GM12891 (cell line): ENCODE results near the gene ARHGAP26.

Experiments used
- POLR2A ChIP-seq: IDR thresholded peaks from 2 replicates; pipeline ENCODE4 v1.6.1; 2011; ENCODE audit warnings: low read depth, low read length, control low read depth
- POLR2AphosphoS5 ChIP-seq: IDR thresholded peaks from 2 replicates; pipeline ENCODE4 v1.6.1; 2011; ENCODE audit warnings: low read depth, low read length, control low read depth
- SPI1 ChIP-seq: IDR thresholded peaks from 2 replicates; pipeline ENCODE4 v1.6.1; 2011; ENCODE audit warnings: low read depth, low read length, control low read depth
- TAF1 ChIP-seq: IDR thresholded peaks from 2 replicates; pipeline ENCODE4 v1.6.1; 2011; ENCODE audit warnings: low read depth, low read length, control low read depth

DNA sequence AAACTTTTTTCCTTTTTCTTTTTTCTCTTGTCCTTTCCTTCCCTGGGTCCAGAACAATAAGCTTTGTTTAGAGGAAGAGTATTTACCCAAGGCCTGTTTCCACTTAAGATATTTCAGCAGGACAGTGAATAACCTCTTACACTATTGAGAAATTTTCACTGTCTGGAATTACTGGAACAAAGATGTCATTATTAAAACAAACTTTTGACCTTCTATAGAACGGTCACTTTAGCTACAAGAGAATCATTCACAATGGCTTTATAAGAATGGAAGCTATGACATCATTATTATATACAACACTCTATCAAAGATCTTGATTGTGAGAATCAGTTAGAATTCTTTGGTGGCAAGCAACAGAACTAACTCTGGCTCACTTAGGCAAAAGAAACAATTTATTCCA lies 22.0 kb upstream of the ARHGAP26 start:
- TF ChIP-seq POLR2A = no peak
- no peak for TF ChIP-seq SPI1
- no peak for TF ChIP-seq POLR2AphosphoS5
- no peak for TF ChIP-seq TAF1
